ENCODE results near the gene PCDHA6.

DNA sequence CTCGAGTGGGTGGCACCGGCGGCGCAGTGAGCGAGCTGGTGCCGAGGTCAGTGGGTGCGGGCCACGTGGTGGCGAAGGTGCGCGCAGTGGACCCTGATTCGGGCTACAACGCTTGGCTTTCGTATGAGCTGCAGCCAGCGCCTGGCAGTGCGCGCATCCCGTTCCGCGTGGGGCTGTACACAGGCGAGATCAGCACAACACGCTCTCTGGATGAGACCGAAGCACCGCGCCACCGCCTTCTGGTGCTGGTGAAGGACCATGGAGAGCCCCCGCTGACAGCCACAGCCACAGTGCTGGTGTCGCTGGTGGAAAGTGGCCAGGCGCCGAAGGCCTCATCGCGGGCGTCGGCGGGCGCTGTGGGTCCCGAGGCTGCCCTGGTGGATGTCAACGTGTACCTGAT, 4.3 kb upstream of the PCDHA6 start:
- no peak for TF ChIP-seq POLR2A (IDR thresholded peaks at IDR 0.05)
- TF ChIP-seq, protein P1, sequence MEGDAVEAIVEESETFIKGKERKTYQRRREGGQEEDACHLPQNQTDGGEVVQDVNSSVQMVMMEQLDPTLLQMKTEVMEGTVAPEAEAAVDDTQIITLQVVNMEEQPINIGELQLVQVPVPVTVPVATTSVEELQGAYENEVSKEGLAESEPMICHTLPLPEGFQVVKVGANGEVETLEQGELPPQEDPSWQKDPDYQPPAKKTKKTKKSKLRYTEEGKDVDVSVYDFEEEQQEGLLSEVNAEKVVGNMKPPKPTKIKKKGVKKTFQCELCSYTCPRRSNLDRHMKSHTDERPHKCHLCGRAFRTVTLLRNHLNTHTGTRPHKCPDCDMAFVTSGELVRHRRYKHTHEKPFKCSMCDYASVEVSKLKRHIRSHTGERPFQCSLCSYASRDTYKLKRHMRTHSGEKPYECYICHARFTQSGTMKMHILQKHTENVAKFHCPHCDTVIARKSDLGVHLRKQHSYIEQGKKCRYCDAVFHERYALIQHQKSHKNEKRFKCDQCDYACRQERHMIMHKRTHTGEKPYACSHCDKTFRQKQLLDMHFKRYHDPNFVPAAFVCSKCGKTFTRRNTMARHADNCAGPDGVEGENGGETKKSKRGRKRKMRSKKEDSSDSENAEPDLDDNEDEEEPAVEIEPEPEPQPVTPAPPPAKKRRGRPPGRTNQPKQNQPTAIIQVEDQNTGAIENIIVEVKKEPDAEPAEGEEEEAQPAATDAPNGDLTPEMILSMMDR (IDR thresholded peaks at IDR 0.05), result no peak

Measured in lower leg skin (tissue), 3 donors.